SK-N-SH (cell line): Measurements from ENCODE around the gene PIGN. TPM values are rescaled to one million over a fixed set of nuclear protein-coding genes. Genes with fewer than 3 reads are reported as not detected.
A peak's percentile ranks its signal among the peaks of the same experiment; 100 is the strongest.

ENCODE experiments used
- CTCF ChIA-PET: fragments of 300-600, 350-600 bp; formaldehyde crosslinking; extraction: SDS; loops from one replicate; lab custom pipeline; 2021; lab: Yijun Ruan, JAX
- POLR2A ChIA-PET: fragments of 350-600 bp; sonication (Branson Sonifier 250); formaldehyde crosslinking; extraction: SDS; loops from one replicate; lab custom pipeline; 2020; ENCODE audit warnings: antibody characterized with exemption, inconsistent platforms; lab: Yijun Ruan, JAX
- DNase-seq: peaks from one replicate; pipeline ENCODE4 v3.0.0; 2012
- H2AFZ ChIP-seq: fragments of 200-600 bp; sonication (generic); 2 replicates; pipeline ENCODE4 v1.8.1; 2016; ENCODE audit warnings: antibody characterized with exemption, mild to moderate bottlenecking, low read depth
- H3F3A ChIP-seq: fragments of 200-600 bp; sonication (generic); replicated peaks from 2 replicates; pipeline ENCODE3; 2016; ENCODE audit warnings: antibody characterized with exemption, mild to moderate bottlenecking; ENCODE audit not compliant: insufficient read depth
- H3K27ac ChIP-seq, 2 experiments: fragments of 200-500 bp in 1 of 2; fragments of 200-600 bp in 1 of 2; sonication (Bioruptor generic) in 1 of 2; sonication (generic), shearing (Covaris generic) in 1 of 2; 2 replicates each; pipeline versions ENCODE4 v1.5.1 to v1.6.1; 2014 to 2016; ENCODE audit warnings: low read depth in 2 of 2, inconsistent platforms in 1 of 2, low read length in 1 of 2, mild to moderate bottlenecking in 1 of 2, mixed read lengths in 1 of 2
- H3K27me3 ChIP-seq: fragments of 200-600 bp; sonication (generic), shearing (Covaris generic); 2 replicates; pipeline ENCODE4 v1.6.1; 2016; ENCODE audit warnings: mixed run types; ENCODE audit not compliant: insufficient read depth
- H3K36me3 ChIP-seq, 2 experiments: fragments of 200-500 bp in 1 of 2; fragments of 200-600 bp in 1 of 2; sonication (Bioruptor generic) in 1 of 2; sonication (generic) in 1 of 2; replicated peaks in 1 of 2; 2 replicates each; pipeline versions ENCODE3 to v1.5.1; 2014 to 2016; ENCODE audit warnings: low read length in 1 of 2, mild to moderate bottlenecking in 1 of 2; ENCODE audit not compliant: insufficient read depth in 2 of 2, control insufficient read depth in 1 of 2
- H3K4me1 ChIP-seq, 2 experiments: fragments of 200-500 bp in 1 of 2; fragments of 200-600 bp in 1 of 2; sonication (Bioruptor generic) in 1 of 2; sonication (generic), shearing (Covaris generic) in 1 of 2; 2 replicates each; pipeline versions ENCODE4 v1.5.1 to v1.6.1; 2014 to 2016; ENCODE audit warnings: low read depth in 1 of 2, low read length in 1 of 2, mixed run types in 1 of 2; ENCODE audit not compliant: insufficient read depth in 2 of 2, control insufficient read depth in 1 of 2
- H3K4me2 ChIP-seq: fragments of 200-600 bp; sonication (generic), shearing (Covaris generic); 2 replicates; pipeline ENCODE4 v1.6.1; 2017; ENCODE audit warnings: mixed run types
- H3K4me3 ChIP-seq, 2 experiments: fragments of 200-500 bp in 1 of 2; fragments of 200-600 bp in 1 of 2; sonication (Bioruptor generic) in 1 of 2; sonication (generic), shearing (Covaris generic) in 1 of 2; 2 replicates each; pipeline versions ENCODE4 v1.5.1 to v1.8.1; 2014 to 2016; ENCODE audit warnings: low read depth in 2 of 2, inconsistent platforms in 1 of 2, low read length in 1 of 2, mild to moderate bottlenecking in 1 of 2, mixed read lengths in 1 of 2, moderate library complexity in 1 of 2
- H3K79me2 ChIP-seq: fragments of 200-600 bp; sonication (generic); 2 replicates; pipeline ENCODE4 v1.8.1; 2017; ENCODE audit warnings: mild to moderate bottlenecking; ENCODE audit not compliant: insufficient read depth
- H3K9ac ChIP-seq: fragments of 200-600 bp; sonication (generic); 2 replicates; pipeline ENCODE4 v1.6.1; 2017; ENCODE audit warnings: mixed run types
- H3K9me2 ChIP-seq: fragments of 200-600 bp; sonication (generic); 2 replicates; pipeline ENCODE4 v1.6.1; 2017; ENCODE audit warnings: mixed run types
- H3K9me3 ChIP-seq: fragments of 200-600 bp; sonication (generic); 2 replicates; pipeline ENCODE4 v1.6.1; 2017; ENCODE audit warnings: mixed run types, mild to moderate bottlenecking, moderate library complexity
- H4K20me1 ChIP-seq: fragments of 200-600 bp; sonication (generic); 2 replicates; pipeline ENCODE4 v1.6.1; 2017; ENCODE audit warnings: mild to moderate bottlenecking, mixed run types; ENCODE audit not compliant: insufficient read depth
- EZH2phosphoT487 ChIP-seq: fragments of 200-600 bp; sonication (generic); IDR thresholded peaks from 2 replicates; pipeline ENCODE4 v1.6.1; 2017; ENCODE audit warnings: low read depth, mixed run types, mild to moderate bottlenecking, antibody characterized with exemption, moderate library complexity, borderline replicate concordance
- FOSL2 ChIP-seq: IDR thresholded peaks from 2 replicates; pipeline ENCODE4 v1.4.0; 2012; ENCODE audit warnings: low read depth, mild to moderate bottlenecking, moderate library complexity, borderline replicate concordance
- FOXJ3 ChIP-seq: sonication (generic); formaldehyde crosslinking; IDR thresholded peaks from 2 replicates; pipeline ENCODE4 v1.5.1; 2020; ENCODE audit warnings: mild to moderate bottlenecking, missing genetic modification reagents
- FOXM1 ChIP-seq: IDR thresholded peaks from 2 replicates; pipeline ENCODE4 v1.4.0; 2012; ENCODE audit warnings: low read depth, mild to moderate bottlenecking
- JUND ChIP-seq: IDR thresholded peaks from 2 replicates; pipeline ENCODE4 v1.4.0; 2012
- NFIC ChIP-seq: IDR thresholded peaks from 2 replicates; pipeline ENCODE4 v1.4.0; 2012; ENCODE audit warnings: borderline replicate concordance
- RAD21 ChIP-seq: IDR thresholded peaks from 2 replicates; pipeline ENCODE4 v1.6.1; 2012; ENCODE audit warnings: mild to moderate bottlenecking, low read length
- RCOR1 ChIP-seq: fragments of 150-350 bp; IDR thresholded peaks from 2 replicates; pipeline ENCODE4 v1.6.1; 2017; ENCODE audit warnings: antibody characterized with exemption, low read length
- REST ChIP-seq: IDR thresholded peaks from 2 replicates; pipeline ENCODE4 v1.6.1; 2012; ENCODE audit warnings: mild to moderate bottlenecking, low read depth, low read length, moderate library complexity
- RXRA ChIP-seq: IDR thresholded peaks from 2 replicates; pipeline ENCODE4 v1.4.0; 2012; ENCODE audit warnings: low read depth, mild to moderate bottlenecking, borderline replicate concordance
- SIN3A ChIP-seq: IDR thresholded peaks from 2 replicates; pipeline ENCODE4 v1.6.1; 2012; ENCODE audit warnings: low read depth, mild to moderate bottlenecking, low read length, moderate library complexity, borderline replicate concordance
- SMC3 ChIP-seq: IDR thresholded peaks from 2 replicates; pipeline ENCODE4 v1.6.1; 2012; ENCODE audit warnings: low read depth, low read length, improper control_type of control experiment
- TEAD4 ChIP-seq: IDR thresholded peaks from 2 replicates; pipeline ENCODE4 v1.4.0; 2012; ENCODE audit warnings: mild to moderate bottlenecking, borderline replicate concordance; ENCODE audit not compliant: insufficient read depth
- USF2 ChIP-seq: fragments of 150-350 bp; IDR thresholded peaks from 2 replicates; pipeline ENCODE4 v1.6.1; 2017; ENCODE audit warnings: antibody characterized with exemption, low read length, low read depth, borderline replicate concordance
- ZBTB33 ChIP-seq: IDR thresholded peaks from 2 replicates; pipeline ENCODE4 v1.4.0; 2012; ENCODE audit warnings: low read depth, borderline replicate concordance
- WGBS: methylation state at CpG from one replicate; pipeline ENCODE4 v1.1.6; 2017; ENCODE audit warnings: low lambda C conversion rate; 5-methylcytosine and 5-hydroxymethylcytosine counted together
- polyA plus RNA-seq, 3 experiments: library from polyadenylated mRNA; depleted of rRNA; stranded (reverse); fragments of >200 nt; gene quantifications; 2 replicates each; pipeline ENCODE4 v1.2.3, GENCODE V29; 2012

PIGN gene
- polyA plus RNA-seq, 1 of the 3 experiments (the other 2 are of a cell fraction): 6.1 TPM

GRCh38 chr18:62105376-62105775, 81.5 kb downstream of the PIGN start:
- Histone ChIP-seq H3K79me2 (no peaks in the 10 kb centered on the region), H3K36me3 (peaks cover 15 to 19% of the 10 kb centered on the region in 2 experiments), H3K4me1 (peaks cover 0 to 12% of the 10 kb centered on the region in 2 experiments; a peak in 2 of 4 replicates), H3K9me3 (no peaks in the 10 kb centered on the region), H3K27ac (peak overlapping the region in 1 of 2 experiments; percentile 23; a peak in 1 of 4 replicates), H3K27me3 (no peaks in the 10 kb centered on the region), H3K4me2 (no peak overlapping the region), H3F3A (peaks cover 12% of the 10 kb centered on the region), H2AFZ (peak overlapping the region; percentile 60; the same call in 1 of the 2 replicates), H3K9me2 (no peaks in the 10 kb centered on the region), H4K20me1 (no peaks in the 10 kb centered on the region), H3K4me3 (no peak overlapping the region), H3K9ac (no peak overlapping the region)
- ChIA-PET POLR2A (no interaction called here), CTCF (interaction anchor here (0.6 to 1.6 kb wide), 3 partner anchors 10 to 523 kb away, joined by 3 to 7 read pairs (median 3); no protein-coding TSS in a partner anchor)
- no peak for DNase-seq
- 63% methylated on average over 3 of the region's 3 CpGs for WGBS
- TF ChIP-seq EZH2phosphoT487: no peak
- no peak for TF ChIP-seq FOSL2
- peak; percentile 69 for TF ChIP-seq NFIC
- TF ChIP-seq RXRA: no peak
- no peak for TF ChIP-seq ZBTB33
- TF ChIP-seq FOXJ3: no peak
- no peak for TF ChIP-seq RAD21
- TF ChIP-seq JUND: no peak
- TF ChIP-seq FOXM1: no peak

- POLR2A ChIA-PET: no interaction called here
Observed at GRCh38 chr18:62102221-62102620, 84.6 kb downstream of the PIGN start.

More at GRCh38 chr18:62102221-62102620, 84.6 kb downstream of the PIGN start:
- peaks cover 24 to 43% of the 10 kb centered on the region in 2 experiments for H3K36me3 ChIP-seq
- H3F3A ChIP-seq: peaks cover 10% of the 10 kb centered on the region
- H3K79me2 ChIP-seq: no peaks in the 10 kb centered on the region
- no peak overlapping the region for H3K9ac ChIP-seq
- H3K27ac ChIP-seq: no peak overlapping the region
- no peaks in the 10 kb centered on the region for H3K27me3 ChIP-seq
- DNase-seq: no peak
- peaks cover 0 to 7% of the 10 kb centered on the region in 2 experiments; a peak in 2 of 4 replicates for H3K4me1 ChIP-seq
- 93% methylated on average over 1 of the region's 1 CpG for WGBS
- H3K4me2 ChIP-seq: no peak overlapping the region
- no peak overlapping the region for H3K4me3 ChIP-seq
- TF ChIP-seq RAD21: no peak
- TF ChIP-seq REST: no peak
- TF ChIP-seq SMC3: no peak
- TF ChIP-seq SIN3A: no peak
- TF ChIP-seq RXRA: no peak
- no peak for TF ChIP-seq USF2
- TF ChIP-seq RCOR1: no peak
- no peak for TF ChIP-seq TEAD4
- H3K9me3 ChIP-seq: peaks cover 7% of the 10 kb centered on the region; the same call in 1 of the 2 replicates
- H2AFZ ChIP-seq: no peak overlapping the region
- H4K20me1 ChIP-seq: no peaks in the 10 kb centered on the region
- CTCF ChIA-PET: no interaction called here
- no peaks in the 10 kb centered on the region for H3K9me2 ChIP-seq
